NK-92 treated with Interleukin-12 subunit alpha and Interleukin-12 subunit beta, amount 100 ng/mL, for 24 hours (cell line): Measurements from ENCODE around the gene TTC9B.

Experiments used
- DNase-seq: peaks from one replicate; lab custom pipeline; 2025; lab: John Stamatoyannopoulos, UW

Gene TTC9B

DNA sequence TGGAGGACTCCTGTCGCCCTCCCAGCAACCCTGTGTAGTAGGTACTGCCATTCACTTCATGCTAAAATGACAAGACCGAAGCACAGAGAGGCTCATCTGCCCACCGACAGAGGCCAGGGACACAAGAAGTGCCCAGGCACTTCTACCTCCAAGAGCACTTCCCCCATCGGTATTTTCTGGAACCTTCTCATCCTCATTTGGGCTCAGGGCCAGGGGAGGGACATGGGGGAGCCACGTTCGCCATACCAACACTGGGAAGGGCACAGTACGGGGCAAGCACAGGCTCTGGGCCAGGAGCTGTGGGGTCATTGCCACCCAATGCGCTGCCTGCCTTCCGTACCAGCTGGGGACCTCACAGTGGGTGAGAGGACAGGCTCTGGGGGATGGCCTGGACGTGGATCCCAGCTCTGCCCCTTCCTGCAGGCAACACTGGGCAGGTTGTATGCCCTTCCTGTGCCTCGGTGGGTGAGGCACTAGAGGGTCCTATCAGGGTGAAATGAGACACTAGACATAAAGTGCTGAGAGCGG, 29.6 kb upstream of the TTC9B start:
- DNase-seq, result no peak

DNA sequence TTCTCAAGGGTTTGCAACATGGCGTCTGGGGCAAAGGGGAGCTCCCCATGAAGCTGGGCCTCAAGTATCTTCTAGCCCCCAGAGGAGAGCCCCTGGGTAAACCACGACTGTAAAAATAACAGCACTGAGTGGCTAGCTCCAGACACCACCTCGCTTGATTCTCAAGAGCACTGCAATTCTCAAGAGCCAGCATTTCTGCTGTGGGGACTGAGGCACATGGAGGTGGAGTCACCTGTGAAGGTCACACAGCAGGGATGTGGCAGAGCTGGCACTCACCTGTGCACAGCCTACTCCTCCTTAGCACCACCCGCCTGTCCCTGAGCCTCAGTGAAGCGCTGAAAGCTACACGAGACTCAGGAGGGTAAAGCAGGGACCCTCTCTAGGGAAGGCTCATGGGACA, 29.0 kb upstream of the TTC9B start:
- no peak for DNase-seq

DNA sequence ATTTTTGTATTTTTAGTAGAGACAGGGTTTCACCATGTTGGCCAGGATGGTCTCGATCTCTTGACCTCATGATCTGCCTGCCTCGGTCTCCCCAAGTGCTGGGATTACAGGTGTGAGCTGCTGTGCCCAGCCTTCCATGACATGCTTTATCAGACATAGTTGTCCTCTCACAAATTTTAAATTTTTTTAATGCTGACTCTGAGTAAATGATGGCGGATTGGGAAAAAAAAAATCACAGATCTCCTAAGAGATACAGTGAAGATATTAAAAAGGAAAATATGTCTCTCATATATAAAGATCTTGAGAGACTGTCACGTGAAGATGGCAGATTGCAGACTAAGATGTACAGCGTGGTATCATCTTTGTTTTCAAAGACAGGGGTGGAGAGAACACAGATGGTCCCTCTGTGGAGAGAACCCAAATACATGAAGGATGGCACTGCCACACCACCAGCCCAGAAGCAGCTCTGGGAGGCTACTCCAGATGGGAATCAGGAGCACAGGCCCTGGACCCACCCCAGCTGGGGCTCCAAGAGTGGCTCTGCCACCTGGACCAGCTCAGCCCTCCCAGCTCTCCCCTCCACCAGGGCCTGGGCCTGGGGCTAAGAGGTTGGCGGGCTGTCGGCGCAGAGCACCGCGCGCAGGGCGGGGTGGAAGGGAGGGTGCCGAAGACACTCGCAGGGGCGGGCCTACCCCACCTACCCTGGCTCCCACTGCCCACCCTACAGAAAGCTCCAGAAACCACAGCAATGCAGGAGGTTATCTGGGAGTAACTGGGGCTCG, 28.3 kb upstream of the TTC9B start:
- no peak for DNase-seq

DNA sequence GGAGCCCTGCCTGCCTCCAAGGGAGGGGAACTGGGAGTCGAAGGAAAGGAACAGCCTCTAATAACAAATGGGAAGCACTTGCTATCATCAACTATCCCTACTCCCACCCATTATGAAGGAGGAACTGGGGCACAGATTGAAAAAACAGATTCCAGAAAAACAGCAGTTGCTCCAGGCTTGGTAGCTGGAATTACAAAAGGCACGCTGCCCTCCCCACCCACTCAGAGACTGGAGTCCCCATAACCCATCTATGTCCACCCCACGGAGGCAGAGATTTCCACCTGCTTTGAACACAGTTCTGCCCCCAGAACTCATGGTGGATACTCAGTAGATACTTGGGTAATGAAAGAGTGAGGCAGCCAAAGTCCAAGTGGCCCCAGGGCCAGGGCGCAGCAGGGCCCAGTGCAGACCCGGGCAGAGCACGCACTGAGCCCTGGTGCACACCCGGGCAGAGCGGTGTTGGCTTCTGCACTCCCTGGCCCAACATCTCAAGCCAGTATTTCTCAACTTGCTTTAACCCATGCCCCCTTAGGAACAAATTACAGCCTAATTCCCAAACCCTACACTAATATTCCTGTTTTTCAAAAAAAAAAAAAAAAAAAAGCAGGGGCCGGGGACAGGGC, 27.4 kb upstream of the TTC9B start:
- DNase-seq, result no peak

DNA sequence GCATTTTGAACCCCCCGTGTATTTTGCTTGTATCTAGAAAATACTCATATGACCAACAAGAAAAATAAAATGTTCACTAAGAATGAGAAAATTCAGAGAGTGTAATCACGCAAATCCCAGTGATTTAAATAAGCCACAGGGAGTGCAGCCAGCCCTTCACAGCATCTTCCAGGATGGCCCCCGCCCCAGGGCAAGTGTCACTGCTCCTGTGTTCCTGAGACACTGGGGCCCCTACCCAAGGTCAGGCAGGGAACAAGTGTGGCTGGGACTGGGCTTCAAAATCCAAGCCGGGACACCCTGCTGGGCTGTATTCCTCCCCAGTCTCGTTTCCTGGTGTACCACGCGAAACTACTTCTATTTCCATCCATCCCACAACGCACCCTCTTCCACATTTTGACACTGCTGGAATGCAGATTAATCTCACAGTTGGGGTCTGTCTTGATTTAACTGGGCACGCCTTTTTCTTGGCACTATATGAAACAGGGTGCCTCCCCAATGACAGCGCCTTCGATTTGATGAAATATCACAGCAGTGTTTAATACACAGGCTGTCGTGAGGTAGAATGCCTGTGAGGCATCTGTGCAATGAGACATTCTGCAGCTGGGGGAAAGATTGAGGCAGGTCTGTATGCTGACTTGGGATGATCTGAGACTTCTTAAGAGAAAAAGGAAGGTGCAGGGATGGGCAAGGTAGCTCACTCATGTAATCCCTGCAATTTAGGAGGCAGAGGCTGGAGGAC, 26.6 kb upstream of the TTC9B start:
- DNase-seq, result no peak

DNA sequence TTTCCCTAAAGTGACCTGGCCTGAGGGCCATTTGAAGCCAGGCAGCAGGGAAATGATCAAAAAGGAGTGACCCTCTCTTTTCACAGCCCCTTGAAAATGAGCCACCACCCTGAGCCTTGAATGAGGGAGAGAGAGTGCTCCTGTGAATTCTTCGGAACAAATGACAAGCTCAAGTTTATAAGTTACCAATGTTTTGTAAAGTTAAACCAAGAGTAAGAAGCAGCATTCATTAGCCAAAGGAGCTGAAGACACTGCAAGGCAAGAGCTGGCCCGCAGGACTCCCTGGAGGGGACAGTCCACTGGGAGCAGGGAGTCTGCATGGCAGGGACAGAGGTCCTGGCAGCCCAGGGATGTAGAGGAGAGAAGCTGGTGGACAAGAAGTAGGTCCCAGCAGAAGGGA, 25.0 kb upstream of the TTC9B start:
- DNase-seq, result no peak

DNA sequence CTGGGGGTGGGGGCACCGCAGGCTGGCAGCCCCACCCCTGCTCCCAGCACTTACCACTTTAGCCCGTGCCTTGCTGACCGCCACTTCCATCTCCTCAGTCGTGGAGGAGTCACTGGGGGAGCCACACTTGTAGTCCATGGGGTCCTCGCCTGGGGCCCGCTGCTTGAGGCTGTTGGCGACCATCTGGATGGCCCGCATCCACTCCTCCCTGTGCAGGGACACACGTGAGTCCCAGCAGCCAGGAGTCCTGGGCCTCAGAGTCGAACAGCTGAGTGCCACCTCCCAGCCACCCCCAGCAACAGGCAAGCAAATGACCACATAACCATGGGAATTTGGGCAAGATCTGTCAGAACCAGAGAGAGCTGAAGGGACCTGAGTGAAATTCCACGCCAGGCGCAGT, 24.3 kb upstream of the TTC9B start:
- no peak for DNase-seq

DNA sequence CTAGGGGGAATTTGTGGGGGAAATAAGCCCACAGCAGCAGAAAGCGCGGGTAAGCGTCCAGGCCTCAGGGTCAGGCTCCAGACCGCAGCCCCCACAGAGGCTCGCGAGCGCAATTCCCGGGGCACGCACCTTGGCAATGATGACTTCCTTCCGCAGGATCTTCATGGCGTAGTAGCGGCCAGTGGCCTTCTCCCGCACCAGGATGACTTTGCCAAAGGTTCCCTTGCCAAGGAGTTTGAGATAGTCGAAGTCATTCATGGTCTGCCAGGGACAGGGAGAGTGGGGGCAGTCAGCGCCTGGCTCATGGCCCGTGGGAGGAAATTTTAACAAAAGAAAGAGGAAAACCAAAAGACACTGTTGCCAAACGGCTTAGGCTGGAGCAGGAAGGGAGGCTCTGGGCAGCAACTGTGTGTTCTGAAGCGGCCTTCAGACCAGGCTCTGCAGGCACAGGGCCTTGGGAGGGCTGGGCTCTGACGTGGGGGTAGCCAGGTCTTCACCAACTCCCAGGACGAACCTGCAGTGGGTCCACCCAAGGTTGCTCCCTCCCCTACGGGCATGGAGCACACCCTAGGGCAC, 23.7 kb upstream of the TTC9B start:
- DNase-seq, result no peak

DNA sequence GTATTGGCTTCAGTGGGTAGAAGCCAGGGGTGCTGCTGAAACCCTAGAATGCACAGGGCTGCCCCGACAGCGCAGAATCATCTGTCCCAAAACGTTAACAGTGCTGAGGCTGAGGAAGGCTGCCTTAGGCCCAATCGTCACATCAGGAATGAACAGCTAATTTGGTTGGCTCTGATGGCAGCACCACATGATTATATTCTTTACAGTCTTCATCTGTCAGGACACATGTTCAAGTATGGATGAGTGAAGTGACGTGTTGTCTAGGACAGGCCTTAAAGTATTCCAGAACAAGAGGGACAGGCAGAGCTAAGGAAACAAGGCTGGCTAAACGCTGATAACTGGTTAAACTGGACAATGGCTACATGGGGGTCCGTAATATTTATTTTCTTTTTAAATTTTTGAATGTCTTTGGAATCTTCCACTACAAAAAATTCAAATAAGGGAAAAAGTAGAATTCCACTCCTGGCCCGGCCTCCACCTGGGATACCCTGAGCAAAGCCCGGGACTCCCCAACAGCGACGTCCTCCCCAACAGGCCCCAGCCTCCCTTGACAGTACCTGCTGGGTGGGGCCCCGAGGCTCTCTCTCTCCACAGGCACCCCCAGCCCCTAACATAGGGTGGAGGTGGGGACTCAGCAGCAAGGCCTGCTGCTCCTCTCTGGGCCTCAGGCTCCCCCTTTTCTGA, 23.1 kb upstream of the TTC9B start:
- DNase-seq, result no peak

DNA sequence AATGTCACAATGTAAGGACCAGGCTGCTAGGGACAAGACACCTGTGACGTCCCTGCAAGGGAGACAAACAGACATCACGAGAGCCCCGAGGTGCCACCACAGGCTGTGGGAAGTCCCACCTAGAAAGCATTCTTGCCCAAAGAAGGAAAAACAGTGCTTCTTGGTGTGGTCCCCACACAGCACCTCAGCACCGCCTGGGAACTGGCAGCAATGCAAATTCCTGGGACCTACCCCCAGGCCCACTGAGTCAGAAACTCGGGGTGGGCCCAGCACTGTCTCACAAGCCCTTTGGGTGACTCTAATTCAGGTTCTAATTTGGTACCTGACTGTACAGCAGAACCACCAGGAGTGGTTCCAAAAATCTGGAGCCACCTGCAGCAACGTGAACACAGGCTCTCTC, 22.1 kb upstream of the TTC9B start:
- DNase-seq, result no peak

DNA sequence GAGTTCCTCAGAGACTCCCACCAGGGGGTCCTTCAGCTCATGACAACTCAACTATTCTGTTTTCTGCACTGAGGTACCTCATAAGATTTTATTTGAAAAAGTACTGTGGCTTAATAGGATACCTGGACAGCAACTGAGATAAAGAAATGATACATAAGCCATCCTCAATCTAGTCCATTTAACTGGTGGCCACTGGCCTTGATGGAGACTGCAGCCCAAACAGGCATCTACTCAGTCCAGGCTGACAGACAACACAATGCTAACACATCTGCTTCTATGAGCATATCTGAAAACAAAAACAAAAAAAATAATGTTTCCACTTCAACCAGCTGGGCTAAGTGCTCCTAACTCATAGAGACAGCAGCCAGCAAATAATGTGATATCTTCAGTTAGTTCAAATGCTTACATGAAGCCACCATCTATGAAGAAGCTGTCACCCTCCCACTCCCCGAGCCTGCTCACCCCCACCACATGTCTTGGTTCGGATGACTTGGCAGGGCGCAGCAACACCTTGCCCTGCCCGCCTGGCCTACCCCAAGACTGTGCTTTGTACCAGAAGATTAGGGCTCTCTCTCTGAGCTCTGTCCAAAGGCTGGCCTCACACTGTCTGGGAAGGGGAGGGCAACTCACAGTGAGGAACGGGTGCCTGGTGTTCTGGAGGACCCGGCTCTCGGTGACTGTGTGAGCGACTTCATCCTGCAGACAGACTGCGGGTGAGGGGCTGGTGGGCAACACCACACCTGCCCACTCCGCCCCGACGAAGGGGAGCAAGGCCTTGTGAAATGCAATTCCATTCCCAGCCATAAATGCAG, 21.4 kb upstream of the TTC9B start:
- no peak for DNase-seq

DNA sequence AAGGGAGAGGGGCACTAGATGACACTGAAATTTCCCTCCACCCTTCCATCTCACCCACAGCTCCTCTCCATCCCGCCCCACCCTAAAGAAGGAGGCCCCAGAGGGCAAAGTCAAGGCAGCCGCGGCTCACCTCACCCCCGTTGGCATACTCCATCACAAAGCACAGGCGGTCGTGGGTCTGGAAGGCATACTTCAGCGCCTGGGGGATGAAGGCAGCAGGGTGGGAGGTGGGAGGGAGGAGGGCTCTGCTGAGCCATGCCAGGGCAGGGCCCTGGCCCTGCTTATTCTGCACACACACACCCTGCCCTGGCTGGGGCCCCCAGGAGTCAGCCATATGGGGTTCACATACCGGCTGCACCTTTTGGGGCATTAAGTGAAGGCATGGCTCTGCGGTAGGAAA, 20.6 kb upstream of the TTC9B start:
- DNase-seq, result no peak

DNA sequence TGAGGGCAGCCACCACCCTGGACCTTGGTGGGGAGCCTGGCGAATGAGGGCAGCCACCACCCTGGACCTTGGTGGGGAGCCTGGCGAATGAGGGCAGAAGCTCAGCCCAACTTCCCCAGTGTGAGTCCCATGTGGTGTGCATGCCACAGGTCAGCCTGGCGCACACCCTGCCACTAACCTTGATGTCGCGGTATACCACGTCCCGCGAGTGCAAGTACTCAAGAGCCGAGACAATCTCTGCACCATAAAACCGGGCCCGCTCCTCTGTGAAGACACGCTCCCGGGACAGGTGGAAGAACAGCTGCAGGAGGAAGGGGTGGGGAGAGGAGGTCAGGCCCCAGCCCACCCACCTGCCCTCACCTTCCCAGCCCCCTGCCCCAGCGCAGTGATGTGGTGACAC, 19.6 kb upstream of the TTC9B start:
- no peak for DNase-seq

DNA sequence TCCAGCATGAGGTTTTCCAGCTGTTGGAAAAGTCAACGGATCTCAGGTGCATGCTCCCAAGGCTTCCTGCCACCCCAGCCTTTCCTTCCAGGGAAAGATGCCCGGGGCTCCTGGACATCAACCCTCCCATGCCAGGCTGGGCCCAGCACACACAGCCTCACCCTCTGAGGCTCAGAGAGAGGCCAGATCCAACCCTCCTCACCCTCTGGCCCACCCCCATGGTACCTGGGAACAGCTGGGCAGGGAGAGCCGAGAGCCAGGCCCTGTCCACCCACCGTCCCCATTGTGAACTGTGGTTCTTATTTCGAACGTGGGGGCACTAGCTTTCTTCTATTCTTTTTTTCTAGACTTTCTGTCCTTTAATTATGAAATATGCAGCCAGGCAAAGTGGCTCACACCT, 18.2 kb upstream of the TTC9B start:
- DNase-seq, result no peak

DNA sequence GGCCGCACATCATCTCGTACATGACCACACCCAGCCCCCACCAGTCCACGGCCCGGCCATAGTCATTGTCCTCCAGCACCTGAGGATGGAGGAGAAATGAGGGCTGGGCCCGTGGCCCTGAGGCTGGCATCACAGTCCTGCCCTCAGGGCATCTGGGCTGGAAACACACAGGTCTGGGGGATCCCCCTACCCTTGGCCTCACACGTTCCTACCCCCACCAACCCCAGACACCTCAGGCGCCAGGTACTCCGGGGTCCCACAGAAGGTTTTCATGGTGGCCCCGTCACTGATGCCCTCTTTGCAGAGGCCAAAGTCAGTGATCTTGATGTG, 17.8 kb upstream of the TTC9B start:
- DNase-seq, result no peak

DNA sequence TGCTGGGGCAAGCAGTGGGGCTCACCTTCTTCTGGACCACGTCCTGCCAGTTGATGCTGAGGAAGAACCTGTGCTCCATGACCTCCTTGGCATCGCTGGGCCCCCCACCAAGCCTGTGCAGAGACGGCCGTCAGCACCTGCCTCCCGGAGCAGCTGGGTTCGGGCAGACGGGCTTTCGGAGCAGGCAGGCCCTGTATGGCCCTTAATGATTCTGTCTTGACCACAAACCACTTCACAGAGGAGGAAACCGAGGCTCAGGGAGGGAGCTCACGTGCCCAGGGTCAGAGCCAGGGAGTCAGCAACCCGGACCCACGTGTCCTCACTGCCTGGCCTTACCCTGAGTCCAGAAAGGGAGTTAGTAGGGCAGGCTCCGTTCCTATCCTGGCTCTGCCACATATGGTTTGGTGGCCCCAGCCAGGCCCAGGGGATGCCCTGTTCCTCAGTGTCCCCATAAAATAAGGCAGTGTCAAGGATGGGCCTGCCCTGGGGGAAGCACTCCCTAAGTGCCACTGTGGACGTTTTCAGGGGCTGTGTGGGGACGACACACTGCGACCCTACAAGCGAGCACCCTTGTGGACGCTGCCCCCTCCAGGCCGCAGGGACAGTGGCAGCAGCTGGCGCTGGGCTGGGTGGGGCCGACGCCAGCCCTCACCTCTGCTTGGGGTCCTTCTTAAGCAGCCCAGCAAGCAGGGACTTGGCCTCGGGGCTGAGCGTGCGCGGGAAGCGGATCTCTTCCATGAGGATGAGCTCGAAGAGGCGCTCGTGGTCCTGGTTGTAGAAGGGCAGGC, 17.2 kb upstream of the TTC9B start:
- no peak for DNase-seq

DNA sequence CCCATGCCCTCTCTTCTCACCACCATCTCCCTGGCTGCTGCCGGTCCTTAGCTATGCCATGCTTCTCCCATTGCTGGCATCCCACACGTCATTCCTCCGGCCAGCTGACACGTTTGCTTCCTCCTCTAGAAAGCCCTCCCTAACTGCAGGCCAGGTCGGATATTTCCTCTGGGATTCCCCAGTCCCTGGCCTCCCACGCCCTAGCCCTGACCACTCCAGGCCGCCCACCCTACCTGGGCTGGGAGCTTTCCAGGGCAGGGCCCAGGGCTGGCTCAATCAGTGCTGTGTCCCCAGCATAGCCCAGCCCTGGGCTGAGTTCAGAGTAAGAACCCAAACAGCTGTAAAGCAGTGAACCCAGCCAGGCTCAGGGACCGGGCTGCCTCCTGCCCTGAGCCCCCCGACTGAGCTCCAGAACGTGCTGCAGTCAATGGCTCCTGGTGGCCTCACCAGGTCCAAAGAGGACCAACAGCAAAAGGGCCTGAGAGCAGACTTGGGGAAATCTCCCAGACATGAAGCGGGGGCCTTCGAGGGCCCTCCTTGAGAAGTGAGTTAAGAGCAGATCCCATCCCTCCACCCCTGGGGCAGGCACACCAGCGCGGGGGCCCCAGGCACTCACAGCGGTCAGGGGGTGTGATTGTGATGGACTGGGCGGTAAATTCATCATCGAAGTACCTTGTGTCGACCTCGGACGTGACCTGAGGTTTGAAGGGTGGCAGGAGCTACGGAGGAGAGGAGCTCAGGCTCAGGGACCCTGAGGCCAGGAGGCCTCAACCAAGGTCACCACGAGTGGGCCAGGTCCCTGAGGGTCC, 16.4 kb upstream of the TTC9B start:
- no peak for DNase-seq

DNA sequence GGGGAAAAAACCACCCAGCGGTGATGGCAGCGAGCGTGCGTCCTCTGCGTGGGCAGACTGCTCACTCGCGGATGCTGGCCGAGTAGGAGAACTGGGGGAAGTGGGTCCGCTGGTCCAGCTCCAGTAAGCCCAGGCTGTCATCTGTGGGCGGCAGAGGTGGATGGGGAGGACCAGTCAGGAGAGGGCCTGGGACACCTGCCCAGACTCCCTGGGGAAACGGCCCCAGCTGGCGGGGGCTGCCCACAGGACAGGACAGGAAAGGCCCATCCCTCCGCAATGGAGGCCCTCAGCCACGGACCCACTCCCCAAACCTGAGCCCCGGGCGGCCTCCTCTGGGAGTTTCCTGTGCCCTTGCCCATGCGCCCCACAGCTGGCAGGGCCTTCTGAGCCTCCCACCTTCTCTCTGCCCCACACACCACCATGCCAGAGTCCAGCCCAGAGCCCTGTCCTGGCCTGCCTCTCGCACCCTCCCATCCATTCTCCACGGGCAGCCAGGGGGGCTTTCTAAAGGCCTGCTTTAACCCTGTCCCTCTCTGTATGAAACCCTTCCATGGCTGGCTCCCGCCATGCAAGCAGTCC, 15.7 kb upstream of the TTC9B start:
- no peak for DNase-seq
